Measurements from ENCODE around the gene LYRM9. TPM values are rescaled to one million over a fixed set of nuclear protein-coding genes. Genes with fewer than 3 reads are reported as not detected.

The LYRM9 gene
- total and polyA plus RNA-seq, 2 of the 8 experiments (the other 6 are each of a cell fraction or from before 2014, with no cell fraction given) = 4.3 to 5.2 TPM

Other genes with a start within 250 kb of the LYRM9 start
- gene NOS2, start 92.8 kb downstream of the LYRM9 start, total RNA-seq (2021; fragmentation: NEBNext Ultra II Directional; extraction: Animal tissue kit (Norgen Biotek cat#: 25700)) = 1.8 and 1.9 TPM in 2 replicates
- 1.0 and 1.6 TPM in 2 replicates for gene NOS2, start 92.8 kb downstream of the LYRM9 start, polyA plus RNA-seq (2011; rRNA removed)
- 47.0 and 49.9 TPM in 2 replicates for gene NLK, start 149.3 kb upstream of the LYRM9 start, total RNA-seq (2021; fragmentation: NEBNext Ultra II Directional; extraction: Animal tissue kit (Norgen Biotek cat#: 25700))
- gene NLK, start 149.3 kb upstream of the LYRM9 start, polyA plus RNA-seq (2011; rRNA removed) = 30.5 and 30.8 TPM in 2 replicates

Data from H1 (cell line).